G401 (cell line): ENCODE measurements around the gene NLGN1. TPM values are rescaled to one million over a fixed set of nuclear protein-coding genes. Genes with fewer than 3 reads are reported as not detected.
"Not testable (repeated sequence)": the region's sequence is repeated elsewhere in the genome, so short reads cannot be mapped to it uniquely, and the experiment has no call there.

Experiments used
- DNase-seq: peaks from one replicate; pipeline ENCODE4 v3.0.0-alpha.2; 2015; ENCODE audit warnings: low spot score
- in situ Hi-C: cut with HindIII; loops from 2 replicates; pipeline ENCODE4 v1.10.0; 2016; ENCODE audit warnings: low sequenced_read_pairs, mixed read lengths
- total RNA-seq: library from RNA; depleted of rRNA; stranded (reverse); fragments of >200 nt; shearing (Covaris generic); gene quantifications from 2 replicates; pipeline ENCODE4 v1.2.3, GENCODE V29; 2014

The NLGN1 gene
- total RNA-seq, 1 experiment from 2014 or later = 11.2 TPM

DNA sequence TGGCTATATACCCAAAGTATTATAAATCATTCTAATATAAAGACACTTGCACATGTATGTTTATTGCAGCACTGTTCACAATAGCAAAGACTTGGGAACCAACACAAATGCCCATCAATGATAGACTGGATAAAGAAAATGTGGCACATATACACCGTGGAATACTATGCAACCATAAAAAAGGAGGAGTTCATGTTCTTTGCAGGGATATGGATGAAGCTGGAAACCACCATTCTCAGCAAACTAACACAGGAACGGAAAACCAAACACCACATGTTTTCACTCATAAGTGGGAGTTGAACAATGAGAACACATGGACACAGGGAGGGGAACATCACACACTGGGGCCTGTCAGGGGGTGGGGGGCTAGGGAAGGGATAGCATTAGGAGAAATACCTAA is 148.0 kb downstream of the NLGN1 start:
- in situ Hi-C loops, DNase-seq: not testable (repeated sequence)

- DNase-seq = no peak
- in situ Hi-C loops = no loop called here
These were observed 149.5 kb downstream of the NLGN1 start for GRCh38 chr3:173547070-173547469.

GRCh38 chr3:173548261-173548660 is 150.7 kb downstream of the NLGN1 start:
- in situ Hi-C loops = no loop called here
- no peak for DNase-seq

DNA sequence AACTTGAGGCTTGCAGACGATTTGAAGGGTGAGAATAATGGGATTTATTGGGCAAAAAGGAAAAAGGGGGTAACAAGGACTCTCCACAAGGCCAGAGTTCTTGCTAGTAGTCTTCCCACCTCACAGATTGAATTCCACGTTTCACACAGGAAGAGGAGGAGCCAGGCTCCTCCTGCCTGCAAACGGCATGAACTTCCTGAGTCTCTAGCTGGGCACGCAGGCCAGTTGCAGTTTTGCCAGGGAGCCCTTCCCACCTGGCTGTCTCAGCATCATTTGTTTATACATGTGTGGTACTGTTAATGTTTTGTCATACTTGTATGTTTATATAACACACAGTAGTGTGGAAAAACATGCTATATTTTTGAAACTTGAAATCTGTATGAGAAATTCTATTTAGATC is 155.0 kb downstream of the NLGN1 start:
- peak; percentile 23 for DNase-seq
- in situ Hi-C loops = no loop called here

DNA sequence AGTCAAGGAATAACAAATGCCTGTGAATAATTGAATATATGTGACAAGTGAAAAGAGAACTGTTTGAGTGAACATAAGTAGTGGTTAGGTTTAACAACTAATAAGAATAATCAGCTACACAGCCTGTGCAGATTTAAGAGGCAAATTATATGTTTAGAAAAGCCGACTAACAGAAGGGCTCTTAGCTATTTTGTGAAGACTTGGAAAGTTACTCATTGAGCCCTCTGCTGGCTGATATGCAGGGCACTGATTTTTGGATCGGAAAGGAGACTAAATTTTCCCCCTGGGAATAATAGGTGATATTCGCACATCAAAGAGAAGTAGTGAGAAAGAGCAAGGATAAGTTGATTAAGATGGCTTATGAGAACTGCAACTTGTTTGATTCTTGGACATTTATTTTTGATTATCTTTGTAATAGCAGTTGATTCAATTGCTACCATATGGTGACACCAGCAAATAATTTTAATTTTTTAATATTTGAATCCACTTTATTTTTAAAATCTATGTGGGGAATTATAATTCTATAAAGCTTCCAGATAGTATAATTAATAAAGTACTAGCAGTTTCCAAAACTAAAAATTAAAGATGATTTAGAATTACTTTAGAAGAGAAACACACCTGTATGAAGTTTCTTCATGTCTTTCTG is 156.2 kb downstream of the NLGN1 start:
- in situ Hi-C loops = no loop called here
- DNase-seq = peak; percentile 61

GRCh38 chr3:173556546-173556945 is 159.0 kb downstream of the NLGN1 start:
- no peak for DNase-seq
- in situ Hi-C loops = no loop called here

GRCh38 chr3:173567997-173568396 is 170.5 kb downstream of the NLGN1 start:
- in situ Hi-C loops = no loop called here
- no peak for DNase-seq

- in situ Hi-C loops = no loop called here
- DNase-seq = no peak
These were observed 171.1 kb downstream of the NLGN1 start for GRCh38 chr3:173568623-173569022.

DNA sequence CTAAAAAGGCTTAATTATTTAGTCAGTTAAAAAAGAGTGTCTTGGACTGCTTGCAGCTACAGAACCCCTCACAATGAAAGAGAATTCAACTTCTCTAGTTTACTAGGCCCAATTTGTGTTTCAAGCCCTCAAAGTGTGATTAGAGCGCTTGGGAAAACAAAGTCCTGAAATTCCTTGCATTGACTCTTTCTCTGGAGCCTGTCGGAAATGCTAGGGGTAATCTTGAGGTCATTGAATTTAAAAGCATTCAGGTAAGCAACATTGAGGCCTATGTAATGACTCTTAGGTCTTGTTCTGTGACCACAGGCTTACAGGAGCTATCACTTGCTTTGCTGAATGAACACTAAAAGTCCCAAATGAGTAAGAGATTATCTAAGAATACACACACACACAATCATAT is 186.0 kb downstream of the NLGN1 start:
- in situ Hi-C loops = no loop called here
- DNase-seq = peak; percentile 35

DNA sequence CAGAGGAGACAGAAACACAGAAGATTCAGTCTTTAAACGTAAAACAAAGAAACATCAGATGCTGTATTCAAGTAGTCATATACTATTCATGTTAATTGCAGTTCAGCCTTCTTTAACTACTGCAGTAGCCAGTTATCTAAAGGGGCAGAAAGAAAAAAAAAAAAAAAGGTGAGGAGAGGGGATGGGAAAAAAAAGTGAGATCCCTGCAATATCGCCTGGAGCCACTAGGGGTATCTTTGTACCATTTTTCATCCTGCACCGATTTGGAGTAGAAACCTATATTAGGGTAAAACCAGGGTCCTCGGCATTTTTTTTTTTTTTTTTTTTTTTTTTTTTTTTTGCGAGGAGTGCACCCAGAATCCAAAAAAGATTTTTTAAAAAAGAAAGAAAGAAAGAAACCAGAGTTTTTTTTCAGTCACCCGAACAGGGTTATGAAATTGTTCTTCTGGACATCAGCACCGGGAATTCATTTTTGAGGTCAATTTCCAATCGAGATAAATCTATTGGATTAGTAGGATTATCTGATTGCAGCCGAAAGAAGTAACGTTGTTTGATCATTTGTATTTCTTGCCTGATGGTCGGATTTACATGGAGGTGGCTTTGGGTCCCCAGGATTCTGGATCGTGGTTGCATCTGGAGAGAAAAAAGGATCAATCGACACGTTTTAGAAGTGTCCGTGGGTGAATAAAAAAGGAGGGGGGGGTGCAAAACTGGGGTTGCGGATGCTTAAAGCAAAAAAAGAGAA is 186.7 kb downstream of the NLGN1 start:
- in situ Hi-C loops = no loop called here
- peak; percentile 81 for DNase-seq

DNA sequence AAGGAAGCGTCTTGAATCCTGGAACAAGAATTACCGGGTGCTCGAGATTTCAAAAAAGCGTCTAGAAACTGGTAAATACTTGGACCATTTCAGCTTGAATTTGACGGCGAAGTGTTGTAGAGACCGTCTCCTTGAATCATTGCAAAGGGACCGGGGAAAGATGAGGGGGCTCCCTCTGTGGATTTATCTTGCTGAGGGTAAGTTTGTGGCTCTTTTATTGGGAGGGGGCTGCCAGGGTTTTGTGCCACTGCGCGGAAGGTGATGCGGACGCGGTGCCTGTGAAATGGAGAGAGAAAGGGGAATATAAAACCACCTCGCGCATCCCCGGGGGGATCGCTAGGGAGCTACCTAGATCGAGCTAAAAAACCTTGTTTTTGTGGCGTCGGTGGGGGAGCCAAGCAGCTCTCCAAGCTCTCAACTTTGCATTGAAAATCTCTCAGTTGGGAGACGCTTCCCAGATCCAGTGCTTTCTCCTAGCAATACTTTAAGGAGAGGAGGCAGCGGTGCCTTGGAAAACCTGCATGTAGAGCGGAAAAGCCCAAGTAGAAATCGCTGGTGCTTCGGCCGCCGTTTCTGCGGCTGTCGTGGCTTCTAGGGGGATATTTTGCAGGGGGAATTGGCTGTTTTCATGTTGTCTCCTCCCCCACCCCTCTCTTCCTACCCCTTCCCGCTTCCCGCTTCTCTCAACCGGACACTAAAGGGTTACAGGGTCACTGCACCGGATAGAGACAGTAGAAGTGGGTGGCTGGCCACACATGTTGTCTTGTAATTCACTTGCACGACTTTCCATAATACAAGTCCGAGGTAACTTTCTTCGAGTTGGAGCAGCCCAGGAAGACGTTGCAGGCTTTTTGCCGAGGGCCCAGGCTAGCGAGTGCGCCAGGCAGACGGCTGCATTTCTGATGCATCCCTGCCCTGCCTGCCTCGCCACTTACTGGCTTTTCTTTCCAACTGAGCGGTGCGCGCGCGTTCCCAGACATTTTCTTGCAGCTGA is 187.6 kb downstream of the NLGN1 start:
- in situ Hi-C loops = no loop called here
- DNase-seq = peak; percentile 83

DNA sequence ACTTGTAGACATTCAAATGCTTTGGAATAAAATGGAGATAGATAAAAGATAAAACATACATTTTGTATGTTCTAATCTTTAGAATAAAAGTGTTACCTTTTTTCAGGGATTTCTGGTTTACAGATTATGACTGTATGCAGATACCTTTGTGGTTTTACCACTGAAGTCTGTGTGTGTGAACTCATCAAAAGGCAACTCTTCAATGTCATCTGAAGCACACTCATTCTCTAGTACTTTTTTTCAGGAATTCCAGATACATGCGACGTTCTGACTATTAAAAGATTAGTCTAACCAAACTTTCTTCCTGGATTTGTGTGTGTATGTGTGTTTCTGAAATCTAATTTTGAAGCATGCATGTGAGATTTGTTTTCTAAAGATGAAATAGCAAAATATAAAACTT is 188.6 kb downstream of the NLGN1 start:
- in situ Hi-C loops = no loop called here
- DNase-seq = peak; percentile 38

- DNase-seq = no peak
- in situ Hi-C loops = no loop called here
These were observed 189.5 kb downstream of the NLGN1 start for GRCh38 chr3:173587055-173587454.

GRCh38 chr3:173588556-173588955 is 191.0 kb downstream of the NLGN1 start:
- in situ Hi-C loops = no loop called here
- DNase-seq = peak; percentile 26

- in situ Hi-C loops = no loop called here
- peak; percentile 70 for DNase-seq
These were observed 191.6 kb downstream of the NLGN1 start for GRCh38 chr3:173589116-173589515.

DNA sequence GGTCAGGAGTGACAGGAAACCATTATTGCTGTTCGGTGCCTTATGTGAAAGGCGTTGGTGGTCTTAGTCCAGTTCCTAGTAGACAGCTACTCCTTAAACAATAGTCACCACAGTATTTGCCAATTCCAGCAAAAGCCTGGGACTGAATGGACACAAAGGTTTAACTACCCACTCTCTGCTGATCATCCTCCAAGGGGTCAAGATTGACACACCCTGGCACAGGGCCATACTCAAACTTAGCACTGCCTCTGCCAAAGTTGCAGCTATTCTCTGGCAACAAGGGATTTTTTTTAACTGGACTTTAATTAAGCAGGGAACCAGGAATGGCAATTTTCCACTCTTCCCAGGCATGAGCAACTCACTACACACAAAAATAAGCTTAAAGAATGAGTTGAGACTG is 193.9 kb downstream of the NLGN1 start:
- in situ Hi-C loops = no loop called here
- DNase-seq = no peak

DNA sequence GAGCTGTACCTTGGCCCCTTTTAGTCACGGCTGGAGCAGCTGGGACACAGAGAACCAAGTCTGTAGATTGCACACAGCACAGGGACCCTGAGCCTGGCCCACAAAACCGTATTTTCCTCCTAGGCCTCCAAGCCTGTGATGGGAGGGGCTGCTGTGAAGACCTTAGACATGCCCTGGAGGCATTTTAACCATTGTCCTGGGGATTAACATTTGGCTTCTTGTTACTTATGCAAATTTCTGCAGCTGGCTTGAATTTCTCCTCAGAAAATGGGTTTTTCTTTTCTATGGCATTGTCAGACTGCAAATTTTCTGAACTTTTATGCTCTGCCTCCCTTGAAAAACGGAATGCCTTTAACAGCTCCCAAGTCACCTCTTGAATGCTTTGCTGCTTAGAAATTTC is 197.3 kb downstream of the NLGN1 start:
- DNase-seq, in situ Hi-C loops: not testable (repeated sequence)

DNA sequence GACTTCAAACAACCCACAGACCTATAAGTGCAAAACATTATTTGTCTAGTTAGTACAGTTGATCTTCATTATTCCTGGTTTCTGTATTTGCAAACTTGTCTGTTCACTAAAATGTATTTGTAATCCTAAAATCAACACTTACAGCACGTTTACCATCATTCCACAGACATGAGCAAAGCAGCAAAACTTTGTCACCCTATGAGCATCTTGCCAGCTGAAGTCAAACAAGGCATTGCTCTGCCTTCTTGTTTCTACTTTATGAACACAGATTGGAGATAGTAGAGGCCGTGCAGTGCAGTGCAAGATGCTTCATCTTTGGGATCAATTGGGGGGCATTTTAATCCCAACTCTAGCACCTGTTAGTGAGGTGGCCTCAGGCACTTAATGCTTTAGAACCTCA is 202.1 kb downstream of the NLGN1 start:
- no peak for DNase-seq
- in situ Hi-C loops = no loop called here

DNA sequence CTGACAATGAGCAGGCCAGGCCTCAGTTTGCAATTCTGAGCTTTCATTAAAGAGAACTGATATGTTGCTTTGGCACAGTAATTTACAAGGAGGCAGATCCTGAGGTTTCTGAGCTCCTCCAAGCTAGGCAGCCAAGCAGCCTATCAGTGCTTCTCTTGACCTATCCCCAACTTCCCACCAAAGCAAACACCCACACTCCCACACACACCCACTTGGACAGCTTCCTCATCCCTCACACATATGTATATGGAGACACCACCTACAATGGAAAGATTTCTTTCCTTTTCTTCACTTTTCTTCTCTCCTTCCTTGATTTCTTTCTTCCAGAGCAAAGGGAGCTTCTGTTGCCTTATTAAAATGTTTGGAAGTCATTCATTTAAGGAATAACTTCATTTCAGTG is 217.0 kb downstream of the NLGN1 start:
- in situ Hi-C loops = no loop called here
- DNase-seq = no peak

DNA sequence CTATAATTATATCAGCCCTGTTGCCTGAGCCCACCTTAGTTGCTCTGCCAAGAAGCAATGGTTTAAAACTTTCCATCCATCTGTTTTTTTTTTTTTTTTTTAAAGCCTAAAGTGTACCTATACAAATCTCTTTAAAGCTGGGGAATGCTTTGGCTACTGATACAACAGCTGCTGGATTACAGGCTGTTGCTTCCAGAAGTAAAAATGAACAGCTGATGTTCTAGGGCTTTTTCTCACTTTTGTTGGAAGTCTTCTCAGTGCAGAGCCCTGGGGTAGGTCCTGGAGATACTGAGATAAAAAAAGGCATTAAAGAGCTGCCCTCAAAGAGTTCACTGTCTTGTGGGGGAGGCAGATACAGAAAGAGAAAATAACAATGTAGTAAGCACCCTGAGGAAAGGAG is 218.1 kb downstream of the NLGN1 start:
- DNase-seq = no peak
- in situ Hi-C loops = no loop called here
